ENCODE results near the gene PLBD2. TPM values are rescaled to one million over a fixed set of nuclear protein-coding genes. Genes with fewer than 3 reads are reported as not detected.

The PLBD2 gene
- total and polyA plus RNA-seq, 9 of the 15 experiments (the other 6 are each of a cell fraction or from before 2014, with no cell fraction given): 2.4 to 37.4 (median 6.0) TPM

DNA sequence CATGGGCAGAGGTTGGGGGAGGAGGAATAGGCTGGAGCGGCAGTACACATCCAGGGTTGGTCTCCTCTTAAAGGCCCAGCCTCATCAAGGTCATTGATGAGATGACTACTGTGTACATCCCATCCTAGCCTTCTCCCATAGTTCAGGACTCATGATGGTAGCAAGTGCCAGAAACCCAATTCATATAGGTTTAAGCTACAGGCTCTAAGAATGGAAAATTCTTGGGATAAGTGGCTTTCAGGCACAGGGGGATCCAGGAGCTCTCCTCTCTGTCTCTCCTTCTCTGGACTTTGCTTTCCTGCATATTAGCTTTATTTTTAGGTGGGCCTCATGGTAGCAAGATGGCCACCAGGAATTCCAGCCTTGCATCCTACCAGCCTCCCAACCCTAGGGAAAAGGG lies 70.1 kb downstream of the PLBD2 start (continued):
- TF ChIP-seq, protein P1, sequence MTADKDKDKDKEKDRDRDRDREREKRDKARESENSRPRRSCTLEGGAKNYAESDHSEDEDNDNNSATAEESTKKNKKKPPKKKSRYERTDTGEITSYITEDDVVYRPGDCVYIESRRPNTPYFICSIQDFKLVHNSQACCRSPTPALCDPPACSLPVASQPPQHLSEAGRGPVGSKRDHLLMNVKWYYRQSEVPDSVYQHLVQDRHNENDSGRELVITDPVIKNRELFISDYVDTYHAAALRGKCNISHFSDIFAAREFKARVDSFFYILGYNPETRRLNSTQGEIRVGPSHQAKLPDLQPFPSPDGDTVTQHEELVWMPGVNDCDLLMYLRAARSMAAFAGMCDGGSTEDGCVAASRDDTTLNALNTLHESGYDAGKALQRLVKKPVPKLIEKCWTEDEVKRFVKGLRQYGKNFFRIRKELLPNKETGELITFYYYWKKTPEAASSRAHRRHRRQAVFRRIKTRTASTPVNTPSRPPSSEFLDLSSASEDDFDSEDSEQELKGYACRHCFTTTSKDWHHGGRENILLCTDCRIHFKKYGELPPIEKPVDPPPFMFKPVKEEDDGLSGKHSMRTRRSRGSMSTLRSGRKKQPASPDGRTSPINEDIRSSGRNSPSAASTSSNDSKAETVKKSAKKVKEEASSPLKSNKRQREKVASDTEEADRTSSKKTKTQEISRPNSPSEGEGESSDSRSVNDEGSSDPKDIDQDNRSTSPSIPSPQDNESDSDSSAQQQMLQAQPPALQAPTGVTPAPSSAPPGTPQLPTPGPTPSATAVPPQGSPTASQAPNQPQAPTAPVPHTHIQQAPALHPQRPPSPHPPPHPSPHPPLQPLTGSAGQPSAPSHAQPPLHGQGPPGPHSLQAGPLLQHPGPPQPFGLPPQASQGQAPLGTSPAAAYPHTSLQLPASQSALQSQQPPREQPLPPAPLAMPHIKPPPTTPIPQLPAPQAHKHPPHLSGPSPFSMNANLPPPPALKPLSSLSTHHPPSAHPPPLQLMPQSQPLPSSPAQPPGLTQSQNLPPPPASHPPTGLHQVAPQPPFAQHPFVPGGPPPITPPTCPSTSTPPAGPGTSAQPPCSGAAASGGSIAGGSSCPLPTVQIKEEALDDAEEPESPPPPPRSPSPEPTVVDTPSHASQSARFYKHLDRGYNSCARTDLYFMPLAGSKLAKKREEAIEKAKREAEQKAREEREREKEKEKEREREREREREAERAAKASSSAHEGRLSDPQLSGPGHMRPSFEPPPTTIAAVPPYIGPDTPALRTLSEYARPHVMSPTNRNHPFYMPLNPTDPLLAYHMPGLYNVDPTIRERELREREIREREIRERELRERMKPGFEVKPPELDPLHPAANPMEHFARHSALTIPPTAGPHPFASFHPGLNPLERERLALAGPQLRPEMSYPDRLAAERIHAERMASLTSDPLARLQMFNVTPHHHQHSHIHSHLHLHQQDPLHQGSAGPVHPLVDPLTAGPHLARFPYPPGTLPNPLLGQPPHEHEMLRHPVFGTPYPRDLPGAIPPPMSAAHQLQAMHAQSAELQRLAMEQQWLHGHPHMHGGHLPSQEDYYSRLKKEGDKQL (CRISPR knock-in tag; IDR thresholded peaks at IDR 0.05; ENCODE audit: borderline replicate concordance): no peak
- TF ChIP-seq ZNF778 (CRISPR knock-in tag; IDR thresholded peaks at IDR 0.05): no peak
- TF ChIP-seq, protein P2, sequence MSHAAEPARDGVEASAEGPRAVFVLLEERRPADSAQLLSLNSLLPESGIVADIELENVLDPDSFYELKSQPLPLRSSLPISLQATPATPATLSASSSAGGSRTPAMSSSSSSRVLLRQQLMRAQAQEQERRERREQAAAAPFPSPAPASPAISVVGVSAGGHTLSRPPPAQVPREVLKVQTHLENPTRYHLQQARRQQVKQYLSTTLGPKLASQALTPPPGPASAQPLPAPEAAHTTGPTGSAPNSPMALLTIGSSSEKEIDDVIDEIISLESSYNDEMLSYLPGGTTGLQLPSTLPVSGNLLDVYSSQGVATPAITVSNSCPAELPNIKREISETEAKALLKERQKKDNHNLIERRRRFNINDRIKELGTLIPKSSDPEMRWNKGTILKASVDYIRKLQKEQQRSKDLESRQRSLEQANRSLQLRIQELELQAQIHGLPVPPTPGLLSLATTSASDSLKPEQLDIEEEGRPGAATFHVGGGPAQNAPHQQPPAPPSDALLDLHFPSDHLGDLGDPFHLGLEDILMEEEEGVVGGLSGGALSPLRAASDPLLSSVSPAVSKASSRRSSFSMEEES (CRISPR knock-in tag; IDR thresholded peaks at IDR 0.05): no peak

GRCh38 chr12:113432986-113433385 lies 74.6 kb downstream of the PLBD2 start:
- Histone ChIP-seq H4K20me1 (replicated peaks; ENCODE audit: control insufficient read depth, insufficient read depth, low read length) (no peaks in the 10 kb centered on the region), H3K4me3 (no peak overlapping the region), H3K4me2 (ENCODE audit: insufficient read depth, low read length) (no peak overlapping the region), H3K9ac (ENCODE audit: insufficient read depth in 1 of 2, low read depth in 2 of 2, low read length in 2 of 2) (no peak overlapping the region), H2AFZ (ENCODE audit: low read depth, low read length) (no peak overlapping the region), H3K9me1 (ENCODE audit: control insufficient read depth, insufficient read depth, low read length) (no peaks in the 10 kb centered on the region), H3K27me3 (ENCODE audit: control insufficient read depth in 2 of 2, insufficient read depth in 2 of 2, low read length in 2 of 2) (peaks cover 0 to 11% of the 10 kb centered on the region in 2 experiments; a peak in 2 of 5 replicates), H3K36me3 (ENCODE audit: control insufficient read depth, insufficient read depth, low read length) (no peaks in the 10 kb centered on the region), H3K27ac (ENCODE audit: extremely low read depth, low read depth, low read length) (no peak overlapping the region), H3K79me2 (ENCODE audit: control insufficient read depth, insufficient read depth, low read length) (no peaks in the 10 kb centered on the region), H3K4me1 (replicated peaks in 1 of 2; ENCODE audit: control insufficient read depth in 2 of 2, insufficient read depth in 2 of 2, low read length in 2 of 2) (no peaks in the 10 kb centered on the region), H3K9me3 (replicated peaks; ENCODE audit: control insufficient read depth, insufficient read depth, low read depth, low read length) (peaks cover 4% of the 10 kb centered on the region; the same call in 1 of the 2 replicates)
- no TSS peak for BruUV-seq (replicated peaks)
- in situ Hi-C loops (cut with MboI) (loop anchor here (5.0 kb wide), 1 partner anchor 121 kb away; no protein-coding TSS in a partner anchor), intact Hi-C loops (cut with micrococcal nuclease) (no loop called here)
- ChIA-PET POLR2A (no interaction called here), CTCF (ENCODE audit: low intra/inter-chr PET ratio) (no interaction called here)
- FAIRE-seq: no peak
- no peak for ATAC-seq
- no peak for DNase-seq (ENCODE audit: extremely low read depth in 1 of 4, low spot score in 3 of 4)
- TF ChIP-seq FOXK1 (CRISPR knock-in tag; IDR thresholded peaks at IDR 0.05; ENCODE audit: borderline replicate concordance): no peak
- no peak for TF ChIP-seq MAFF (IDR thresholded peaks at IDR 0.05; ENCODE audit: low read length)
- TF ChIP-seq ZFX (CRISPR knock-in tag; IDR thresholded peaks at IDR 0.05): no peak
- no peak for TF ChIP-seq MEIS2 (IDR thresholded peaks at IDR 0.05; ENCODE audit: partially characterized antibody)
- TF ChIP-seq TEAD2 (tag; IDR thresholded peaks at IDR 0.05): no peak
- no peak for TF ChIP-seq ZNF277 (CRISPR knock-in tag; IDR thresholded peaks at IDR 0.05; ENCODE audit: borderline replicate concordance)
- TF ChIP-seq ZNF232 (CRISPR knock-in tag; IDR thresholded peaks at IDR 0.05): no peak
- no peak for TF ChIP-seq MEF2A (IDR thresholded peaks at IDR 0.05; ENCODE audit: control insufficient read depth, low read depth, low read length)
- no peak for TF ChIP-seq ZNF431 (CRISPR knock-in tag; IDR thresholded peaks at IDR 0.05)
- no peak for TF ChIP-seq TAF15 (IDR thresholded peaks at IDR 0.05; ENCODE audit: low read depth, low read length)
- no peak for TF ChIP-seq E2F3 (CRISPR knock-in tag; IDR thresholded peaks at IDR 0.05)
- no peak for TF ChIP-seq NCOA6 (IDR thresholded peaks at IDR 0.05)

All from K562 (cell line).